AG09309 (cell line): ENCODE data around the gene AIFM1.
A peak's percentile ranks its signal among the peaks of the same experiment; 100 is the strongest.

Experiments
- DNase-seq: peaks from one replicate; pipeline ENCODE4 v3.0.0-alpha.2; 2010; ENCODE audit warnings: low read depth
- H3K4me3 ChIP-seq: 2 replicates; pipeline ENCODE4 v1.5.1; 2011; ENCODE audit warnings: mild to moderate bottlenecking, low read depth, low read length, moderate library complexity; ENCODE audit not compliant: control insufficient read depth
- CTCF ChIP-seq: IDR thresholded peaks from 2 replicates; pipeline ENCODE4 v1.5.1; 2011; ENCODE audit warnings: mild to moderate bottlenecking, low read depth, low read length, inconsistent platforms; ENCODE audit not compliant: insufficient read depth, control insufficient read depth; ENCODE audit errors: missing control alignments

The AIFM1 gene

GRCh38 chrX:130106071-130106470 lies 59.6 kb downstream of the AIFM1 start:
- no peak overlapping the region for H3K4me3 ChIP-seq
- DNase-seq, result no peak
- TF ChIP-seq CTCF, result no peak

- no peak for DNase-seq
- H3K4me3 ChIP-seq, result no peak overlapping the region
- no peak for TF ChIP-seq CTCF
Measured at GRCh38 chrX:130105244-130105643, 60.4 kb downstream of the AIFM1 start.

GRCh38 chrX:130103605-130104004 lies 62.0 kb downstream of the AIFM1 start:
- no peak for TF ChIP-seq CTCF
- DNase-seq, result no peak

DNA sequence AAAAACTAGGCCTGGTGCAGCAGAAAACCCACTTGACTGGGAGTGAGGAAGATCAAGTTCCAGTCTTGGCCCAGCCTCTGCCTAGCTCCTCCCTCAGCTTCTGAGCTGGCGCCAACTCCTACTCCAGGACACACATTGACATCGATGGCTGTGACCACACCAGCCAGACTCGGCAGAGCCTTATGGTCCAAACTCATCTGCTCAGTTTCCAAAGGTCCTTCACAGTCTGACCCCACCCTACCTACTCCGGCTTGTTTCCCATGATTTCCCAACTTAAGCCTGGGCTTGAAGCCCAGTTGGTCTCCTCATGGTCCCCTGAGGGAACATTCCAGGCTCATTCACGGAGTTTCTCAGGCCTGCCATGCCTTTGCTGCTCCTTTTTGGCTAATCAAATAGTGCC lies 65.5 kb downstream of the AIFM1 start:
- H3K4me3 ChIP-seq, result no peak overlapping the region
- peak; percentile 64 for DNase-seq
- no peak for TF ChIP-seq CTCF

More at GRCh38 chrX:130103605-130104004, 62.0 kb downstream of the AIFM1 start:
- no peak overlapping the region for H3K4me3 ChIP-seq

GRCh38 chrX:130098210-130098552 lies 67.5 kb downstream of the AIFM1 start:
- TF ChIP-seq CTCF, result no peak

DNA sequence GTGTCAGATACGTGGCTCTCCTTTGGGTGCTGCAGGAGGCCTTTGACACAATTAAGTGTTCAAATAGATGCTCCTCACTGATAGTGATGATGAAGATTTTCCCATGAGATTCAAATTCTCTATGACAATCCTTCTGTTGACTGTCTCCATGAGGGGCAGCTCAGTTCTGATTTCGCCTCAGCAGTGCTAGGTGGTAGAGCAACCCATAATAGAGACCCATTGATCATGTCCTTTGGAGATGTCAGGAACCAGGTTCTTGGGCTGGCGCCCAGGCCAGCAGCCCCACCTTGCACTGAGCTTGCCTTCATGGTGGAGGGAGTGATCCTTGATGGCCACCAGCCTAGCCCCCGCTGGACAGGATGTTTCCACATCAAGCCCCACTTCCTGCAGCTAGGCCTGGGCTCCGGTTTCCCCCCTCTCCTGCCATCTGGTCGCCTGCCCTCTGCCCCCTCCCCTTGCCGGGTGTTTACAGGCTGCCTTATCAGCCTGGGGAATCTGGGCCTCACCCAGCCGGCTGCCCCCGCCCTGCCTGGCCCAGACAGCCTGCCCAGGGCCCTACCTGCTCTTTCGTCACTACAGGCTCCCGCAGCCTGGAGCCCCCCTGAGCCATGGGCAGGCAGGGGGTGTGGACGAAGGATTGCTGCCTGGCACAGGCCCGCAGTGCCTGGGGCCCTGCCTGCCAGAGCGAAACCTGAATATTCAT lies 68.0 kb downstream of the AIFM1 start:
- no peak overlapping the region for H3K4me3 ChIP-seq
- no peak for TF ChIP-seq CTCF
- DNase-seq, result no peak

More at GRCh38 chrX:130098210-130098552, 67.5 kb downstream of the AIFM1 start:
- no peak for DNase-seq
- no peak overlapping the region for H3K4me3 ChIP-seq
